Erythroblast (primary cell): ENCODE data around the gene ERMN.

Experiments
- GATA1 ChIP-seq: IDR thresholded peaks from 2 replicates; pipeline ENCODE4 v1.6.1; 2011; ENCODE audit warnings: low read depth, mild to moderate bottlenecking, control low read depth, low read length, moderate library complexity
- POLR2A ChIP-seq: IDR thresholded peaks from 2 replicates; pipeline ENCODE4 v1.6.1; 2011; ENCODE audit warnings: mild to moderate bottlenecking, low read length

DNA sequence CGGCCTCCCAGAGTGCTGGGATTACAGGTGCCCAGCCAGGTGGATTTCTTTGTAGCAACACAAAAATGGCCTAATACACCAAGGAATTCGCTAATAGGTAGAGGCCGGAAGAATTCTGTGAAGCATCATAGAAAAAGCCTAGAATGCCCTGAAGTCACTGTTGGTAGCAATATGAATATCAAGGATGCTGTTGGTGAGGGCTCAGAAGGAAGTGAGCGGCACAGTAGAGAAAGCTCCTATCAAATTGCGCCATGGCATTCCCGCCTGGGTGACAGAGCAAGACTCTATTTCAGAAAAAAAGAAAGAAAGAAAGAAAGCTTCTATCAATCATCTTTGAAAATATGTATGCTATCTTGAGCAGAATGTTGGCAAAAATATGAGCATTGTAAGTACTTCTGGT is 44.3 kb downstream of the ERMN start:
- TF ChIP-seq POLR2A (no peak), GATA1 (no peak)
